GM12865 (cell line): ENCODE results near the gene ICAM3.

Source experiments
- DNase-seq: peaks from one replicate; pipeline ENCODE4 v3.0.0; 2010; ENCODE audit warnings: low read depth
- H3K4me3 ChIP-seq: 2 replicates; pipeline ENCODE4 v1.5.1; 2011; ENCODE audit warnings: mild to moderate bottlenecking, low read depth, low read length, control low read depth
- CTCF ChIP-seq: IDR thresholded peaks from 2 replicates; pipeline ENCODE4 v1.5.1; 2011; ENCODE audit warnings: low read length, control low read depth, low read depth, inconsistent platforms; ENCODE audit not compliant: insufficient read depth; ENCODE audit errors: missing control alignments

The ICAM3 gene

GRCh38 chr19:10292789-10293636 lies 46.4 kb downstream of the ICAM3 start:
- no peak for DNase-seq
- H3K4me3 ChIP-seq = peak overlapping the region; percentile 37
- TF ChIP-seq CTCF = no peak

GRCh38 chr19:10292206-10292788 lies 47.1 kb downstream of the ICAM3 start:
- DNase-seq = peak; percentile 95
- TF ChIP-seq CTCF = no peak
- peak overlapping the region; percentile 75 for H3K4me3 ChIP-seq

GRCh38 chr19:10291554-10292205 lies 47.7 kb downstream of the ICAM3 start:
- DNase-seq = no peak
- peak overlapping the region; percentile 75 for H3K4me3 ChIP-seq
- no peak for TF ChIP-seq CTCF

GRCh38 chr19:10290876-10291553 lies 48.4 kb downstream of the ICAM3 start:
- peak; percentile 69 for DNase-seq
- peak overlapping the region; percentile 75 for H3K4me3 ChIP-seq
- TF ChIP-seq CTCF = no peak

GRCh38 chr19:10290357-10290875 lies 49.0 kb downstream of the ICAM3 start:
- no peak for DNase-seq
- peak overlapping the region; percentile 75 for H3K4me3 ChIP-seq

More at GRCh38 chr19:10290357-10290875, 49.0 kb downstream of the ICAM3 start:
- no peak for TF ChIP-seq CTCF
